GM12878 (cell line): ENCODE results near the gene CAMK2B. TPM values are rescaled to one million over a fixed set of nuclear protein-coding genes. Genes with fewer than 3 reads are reported as not detected.

Experiments
- ATAC-seq: fragments of 200-7000 bp; cut with Tn5 transposase; 3 replicates; pipeline ENCODE4 v1.9.1; 2020; ENCODE audit warnings: mild to moderate bottlenecking, moderate library complexity
- BruUV-seq: library from RNA; stranded (reverse); fragments of 400-500 nt; replicated peaks from 2 replicates; lab custom pipeline; 2021; lab: Mats Ljungman, UMichigan
- CTCF ChIA-PET: fragments of 300-600 bp; sonication (Branson Sonifier 250); formaldehyde crosslinking; extraction: SDS; loops from one replicate; lab custom pipeline; 2021; ENCODE audit warnings: inconsistent platforms; lab: Yijun Ruan, JAX
- POLR2A ChIA-PET: fragments of 350-600 bp; formaldehyde crosslinking; extraction: SDS; loops from one replicate; lab custom pipeline; 2021; ENCODE audit warnings: inconsistent platforms; lab: Charles Lee
- RAD21 ChIA-PET: fragments of 300-600 bp; sonication (Branson Sonifier 250); formaldehyde crosslinking; loops from one replicate; lab custom pipeline; 2023; ENCODE audit warnings: antibody characterized with exemption; ENCODE audit not compliant: unreplicated experiment; lab: Charles Lee
- SMC1A ChIA-PET: fragments of 300-600 bp; sonication (Branson Sonifier 250); formaldehyde crosslinking; loops from one replicate; lab custom pipeline; 2023; ENCODE audit not compliant: unreplicated experiment, uncharacterized antibody; lab: Charles Lee
- DNase-seq: peaks from one replicate; pipeline ENCODE4 v3.0.0-alpha.2; 2011; ENCODE audit warnings: low read depth, low spot score
- FAIRE-seq: peaks from 3 replicates; lab custom pipeline; 2011; peaks lifted over from hg19 to GRCh38; lab: Jason Lieb, UNC
- H2AFZ ChIP-seq: 2 replicates; pipeline ENCODE4 v1.6.0; 2011; ENCODE audit warnings: low read depth, low read length, control low read depth; ENCODE audit not compliant: control insufficient read depth
- H3K27ac ChIP-seq: 2 replicates; pipeline ENCODE4 v1.5.1; 2011; ENCODE audit warnings: control low read depth; ENCODE audit not compliant: control insufficient read depth, insufficient read depth
- H3K27me3 ChIP-seq, 2 experiments: replicated peaks in 1 of 2; 2 replicates each; pipeline versions ENCODE4 v1.6.0 to v1.6.1; 2011; ENCODE audit warnings: low read length in 1 of 2; ENCODE audit not compliant: control insufficient read depth in 2 of 2, insufficient read depth in 2 of 2
- H3K36me3 ChIP-seq, 2 experiments: 2 replicates each; pipeline ENCODE4 v1.5.1; 2011; ENCODE audit warnings: low read length in 1 of 2; ENCODE audit not compliant: control insufficient read depth in 2 of 2, insufficient read depth in 2 of 2
- H3K4me1 ChIP-seq: 2 replicates; pipeline ENCODE4 v1.6.1; 2011; ENCODE audit warnings: mild to moderate bottlenecking, low read length, moderate library complexity, mixed read lengths; ENCODE audit not compliant: control insufficient read depth, insufficient read depth
- H3K4me2 ChIP-seq: 2 replicates; pipeline ENCODE4 v1.6.0; 2011; ENCODE audit warnings: control low read depth; ENCODE audit not compliant: control insufficient read depth, insufficient read depth
- H3K4me3 ChIP-seq: fragments of 200-600 bp; sonication (generic); 2 replicates; pipeline ENCODE4 v1.5.1; 2016
- H3K79me2 ChIP-seq: 2 replicates; pipeline ENCODE4 v1.6.0; 2011; ENCODE audit warnings: low read length; ENCODE audit not compliant: control insufficient read depth, insufficient read depth
- H3K9ac ChIP-seq: 2 replicates; pipeline ENCODE4 v1.8.0; 2011; ENCODE audit warnings: low read length, control low read depth, mixed read lengths; ENCODE audit not compliant: control insufficient read depth, insufficient read depth
- H3K9me3 ChIP-seq: replicated peaks from 3 replicates; pipeline ENCODE4 v1.5.1; 2011; ENCODE audit warnings: mild to moderate bottlenecking, low read length; ENCODE audit not compliant: control insufficient read depth, insufficient read depth
- H4K20me1 ChIP-seq: 2 replicates; pipeline ENCODE4 v1.6.0; 2011; ENCODE audit not compliant: control insufficient read depth, insufficient read depth
- PML ChIP-seq: IDR thresholded peaks from 2 replicates; pipeline ENCODE4 v1.6.1; 2012; ENCODE audit warnings: low read length, inconsistent platforms
- POLR2AphosphoS5 ChIP-seq: IDR thresholded peaks from 2 replicates; pipeline ENCODE4 v1.6.1; 2011; ENCODE audit warnings: mild to moderate bottlenecking, low read length, inconsistent platforms
- PRDM15 ChIP-seq: fragments of 450-650 bp; formaldehyde crosslinking; IDR thresholded peaks from 2 replicates; pipeline ENCODE4 v1.4.0; 2020; ENCODE audit warnings: mild to moderate bottlenecking, moderate library complexity
- USF1 ChIP-seq: IDR thresholded peaks from 2 replicates; pipeline ENCODE4 v1.6.1; 2011; ENCODE audit warnings: borderline replicate concordance, low read depth, mild to moderate bottlenecking, moderate library complexity, mixed read lengths, low read length; ENCODE audit not compliant: insufficient read depth; ENCODE audit errors: extremely low read length
- WGBS: methylation state at CpG from one replicate; pipeline ENCODE4 v1.1.6; 2016; ENCODE audit warnings: low lambda C conversion rate; ENCODE audit not compliant: insufficient replicate concordance, insufficient coverage; ENCODE audit errors: missing lambda C conversion rate; 5-methylcytosine and 5-hydroxymethylcytosine counted together
- in situ Hi-C: fragments of 300-500 bp; cut with MboI; formaldehyde crosslinking; loops from 9 replicates; pipeline ENCODE4 v1.14.3; 2018; ENCODE audit warnings: mixed read lengths
- intact Hi-C: fragments of 100-400 bp; cut with micrococcal nuclease; formaldehyde crosslinking; loops from one replicate; pipeline ENCODE4 v1.14.2; 2022; ENCODE audit not compliant: unreplicated experiment
- polyA plus RNA-seq, 11 experiments: library from polyadenylated mRNA; depleted of rRNA in 4 of 11; unstranded in 6 of 11; stranded (reverse) in 5 of 11; fragments of >200 nt; fragmentation: Nextera tagmentation in 4 of 11; fragmentation: Illumina TruSeq in 1 of 11; extraction: Ambion mirVana in 4 of 11; extraction: Trizol in 1 of 11; gene quantifications; 1 replicate in 1 of 11; 2 replicates in 10 of 11; pipeline versions ENCODE4 v1.2.1 to v1.2.3, GENCODE V29; 2011 to 2016; ENCODE audit warnings: inconsistent platforms in 2 of 11, missing spikeins in 2 of 11, low read depth in 1 of 11
- total RNA-seq, 4 experiments: library from RNA; depleted of rRNA in 3 of 4; stranded (reverse); fragments of >200 nt in 3 of 4; fragmentation: Illumina TruSeq in 1 of 4; extraction: Trizol in 1 of 4; gene quantifications; 2 replicates each; pipeline versions ENCODE4 v1.2.1 to v1.2.3, GENCODE V29; 2013 to 2021

The CAMK2B gene
- total and polyA plus RNA-seq, 10 of the 15 experiments (the other 5 are each of a cell fraction or from before 2014, with no cell fraction given), result 0.06 to 0.23 (median 0.11) TPM; not detected in 5

GRCh38 chr7:44275957-44276570 lies 49.3 kb downstream of the CAMK2B start:
- intact Hi-C loops (no loop called here), in situ Hi-C loops (no loop called here)
- WGBS, result 9% methylated on average over 9 of the region's 17 CpGs
- peaks cover 0 to 1% of the 10 kb centered on the region in 2 experiments; a peak in 1 of 4 replicates for H3K27me3 ChIP-seq
- CTCF ChIA-PET, result no interaction called here
- SMC1A ChIA-PET, result no interaction called here
- FAIRE-seq (no peak), DNase-seq (no peak), ATAC-seq (no peak)
- BruUV-seq, result no TSS peak
- H3K36me3 ChIP-seq, result no peaks in the 10 kb centered on the region
- POLR2A ChIA-PET, result interaction anchor here (1.0 kb wide), 1 partner anchor 10 kb away, joined by 3 read pairs; no protein-coding TSS in a partner anchor
- no peak overlapping the region for H3K4me3 ChIP-seq
- H3K4me1 ChIP-seq, result no peaks in the 10 kb centered on the region
- no peaks in the 10 kb centered on the region for H4K20me1 ChIP-seq
- H3K79me2 ChIP-seq, result no peaks in the 10 kb centered on the region
- no peak overlapping the region for H3K4me2 ChIP-seq
- no peak overlapping the region for H2AFZ ChIP-seq
- no peaks in the 10 kb centered on the region for H3K9me3 ChIP-seq
- TF ChIP-seq POLR2AphosphoS5 (no peak), PRDM15 (CRISPR knock-in tag) (no peak), PML (no peak), USF1 (no peak)
- TF ChIP-seq, all 136 proteins: peak for 0
- H3K9ac ChIP-seq, result no peak overlapping the region
- no peak overlapping the region for H3K27ac ChIP-seq
- RAD21 ChIA-PET, result no interaction called here
